Stimulated activated CD8-positive, alpha-beta memory T cell treated with anti-CD3 and anti-CD28 coated beads, Interleukin-12 subunit alpha, Interleukin-12 subunit beta, amount 100 ng/mL, for 24 hours (primary cell): ENCODE data around the gene ATP1B3.
A peak's percentile ranks its signal among the peaks of the same experiment; 100 is the strongest.
"Not testable (repeated sequence)": the region's sequence is repeated elsewhere in the genome, so short reads cannot be mapped to it uniquely, and the experiment has no call there.

ENCODE experiments used
- DNase-seq: peaks from one replicate; pipeline ENCODE4 v3.0.0-alpha.2; 2020; ENCODE audit errors: extremely low read depth

The ATP1B3 gene

DNA sequence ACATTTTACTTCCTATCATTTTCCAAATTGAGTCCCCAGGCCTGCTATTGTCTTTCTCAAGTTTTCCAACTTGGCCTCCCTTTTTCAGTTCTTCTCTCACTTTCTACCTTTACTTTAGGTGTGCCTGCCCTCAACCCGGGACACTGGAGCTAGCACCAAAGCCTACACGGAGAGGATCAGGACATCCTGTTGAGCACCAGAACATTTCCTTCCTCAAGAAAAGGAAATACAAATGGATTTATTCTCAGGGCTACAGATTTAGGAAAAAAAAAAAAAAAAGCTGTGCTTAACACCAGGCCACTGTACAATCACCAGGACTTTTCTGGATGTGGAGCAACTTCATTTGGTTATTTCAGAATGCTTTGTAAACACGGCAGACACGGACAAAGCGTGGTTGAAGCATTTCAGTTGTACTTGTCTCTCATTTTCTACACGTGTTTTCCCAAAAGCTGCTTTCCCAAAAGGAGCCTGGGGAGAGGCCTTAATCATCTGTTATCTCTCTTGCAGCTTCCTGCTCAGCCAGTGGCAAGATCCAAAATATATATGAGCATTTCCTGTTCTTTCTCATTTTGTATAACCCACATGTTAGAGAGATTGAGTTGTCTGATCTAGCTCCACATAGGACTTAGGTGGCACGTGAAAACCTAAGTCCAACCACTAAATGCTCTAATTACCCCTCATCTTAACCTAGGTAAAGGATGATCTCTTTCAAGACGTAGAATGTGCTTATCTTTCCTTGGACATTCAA, 15.5 kb upstream of the ATP1B3 start:
- DNase-seq = no peak

DNA sequence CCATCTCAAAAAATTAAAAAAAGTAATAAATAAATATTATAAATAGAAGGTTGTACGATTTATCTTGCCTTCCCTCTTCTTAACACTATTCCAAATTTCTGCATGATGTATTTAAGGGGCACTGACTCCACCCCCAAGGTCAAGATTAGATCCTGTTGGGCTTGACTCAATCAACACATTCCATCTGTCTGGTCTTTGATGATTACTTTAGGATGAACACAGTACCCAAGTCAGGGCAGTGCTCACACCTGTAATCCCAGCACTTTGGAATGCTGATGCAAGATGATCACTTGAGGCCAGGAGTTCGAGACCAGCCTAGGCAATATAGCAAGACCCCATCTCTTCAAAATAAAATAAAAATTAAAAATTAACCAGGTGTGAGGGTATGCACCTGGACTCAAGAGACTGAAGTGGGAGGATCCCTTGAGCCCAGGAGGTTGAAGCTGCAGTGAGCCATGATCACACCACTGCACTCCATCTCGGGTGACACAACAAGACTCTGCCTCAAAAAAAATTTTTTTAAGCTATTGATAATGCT, 14.1 kb upstream of the ATP1B3 start:
- DNase-seq = no peak

DNA sequence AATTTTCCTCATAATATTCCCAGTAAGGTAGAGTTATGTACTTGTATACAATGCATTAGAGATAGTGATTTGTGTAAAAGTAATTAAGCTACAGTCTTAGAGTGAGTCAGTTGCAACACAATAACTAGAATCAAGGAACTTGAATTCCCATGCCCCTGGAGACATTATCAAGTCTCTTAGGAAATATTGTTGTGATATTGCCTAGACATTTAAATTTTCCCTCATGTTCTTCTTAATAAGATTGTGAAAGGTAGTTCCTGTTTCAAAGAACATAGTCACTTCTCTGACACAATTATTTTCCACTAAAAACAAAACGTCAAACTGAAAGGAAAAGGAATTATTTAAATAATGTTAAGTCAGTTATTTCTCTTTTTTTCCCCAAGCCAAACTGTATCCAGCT, 13.0 kb upstream of the ATP1B3 start:
- DNase-seq = no peak

DNA sequence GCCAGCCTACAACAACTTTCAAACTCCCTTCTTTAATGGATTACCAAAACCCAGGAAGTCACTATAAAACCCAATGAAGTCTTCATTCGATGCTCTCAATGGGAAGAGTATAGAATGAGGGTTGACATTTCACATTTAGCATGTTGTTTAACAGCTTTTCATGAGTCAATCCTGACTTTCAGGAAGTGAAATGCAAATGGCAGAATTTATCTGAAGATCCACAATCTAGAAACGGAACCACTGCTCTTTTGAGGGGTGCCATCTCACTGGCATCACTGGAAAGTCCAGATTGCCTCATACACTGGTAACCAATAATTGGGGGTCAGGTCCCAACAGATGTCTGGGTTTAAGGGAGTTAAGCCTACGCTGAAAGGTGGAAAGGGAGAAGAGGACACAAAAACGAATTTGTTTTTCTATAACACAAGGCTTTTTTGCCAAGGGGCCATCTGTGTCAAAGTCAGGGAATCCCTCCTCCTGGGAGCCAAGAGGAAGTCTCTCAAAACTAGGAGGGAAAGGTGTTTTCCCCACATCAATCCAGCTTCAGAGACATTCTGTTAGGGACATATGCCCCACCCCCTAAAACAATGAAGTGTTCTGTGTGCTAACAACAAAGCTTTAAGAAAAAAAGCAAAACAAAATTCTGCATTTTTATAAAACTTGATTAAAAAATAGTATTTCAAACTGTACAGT, 12.0 kb upstream of the ATP1B3 start:
- no peak for DNase-seq

DNA sequence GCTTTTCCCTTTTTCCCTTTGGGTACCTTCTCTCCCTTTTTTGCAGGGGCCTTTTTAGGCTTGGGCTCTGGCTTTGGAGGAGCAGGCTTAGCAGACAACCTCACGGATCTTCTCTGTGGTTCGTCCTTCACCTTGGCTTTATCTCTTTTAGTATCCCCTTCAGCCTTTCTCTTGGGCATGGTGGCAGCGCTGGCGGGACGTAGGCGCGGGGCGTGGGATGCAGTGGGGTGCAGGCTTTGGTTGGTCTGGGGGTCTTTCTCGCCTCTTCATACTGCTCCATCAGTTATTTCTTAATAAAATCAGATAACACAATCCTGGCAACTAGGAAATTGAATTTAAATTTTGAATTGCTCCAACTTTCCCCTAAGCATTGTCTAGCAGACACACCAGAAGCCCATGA, 11.3 kb upstream of the ATP1B3 start:
- DNase-seq = no peak

DNA sequence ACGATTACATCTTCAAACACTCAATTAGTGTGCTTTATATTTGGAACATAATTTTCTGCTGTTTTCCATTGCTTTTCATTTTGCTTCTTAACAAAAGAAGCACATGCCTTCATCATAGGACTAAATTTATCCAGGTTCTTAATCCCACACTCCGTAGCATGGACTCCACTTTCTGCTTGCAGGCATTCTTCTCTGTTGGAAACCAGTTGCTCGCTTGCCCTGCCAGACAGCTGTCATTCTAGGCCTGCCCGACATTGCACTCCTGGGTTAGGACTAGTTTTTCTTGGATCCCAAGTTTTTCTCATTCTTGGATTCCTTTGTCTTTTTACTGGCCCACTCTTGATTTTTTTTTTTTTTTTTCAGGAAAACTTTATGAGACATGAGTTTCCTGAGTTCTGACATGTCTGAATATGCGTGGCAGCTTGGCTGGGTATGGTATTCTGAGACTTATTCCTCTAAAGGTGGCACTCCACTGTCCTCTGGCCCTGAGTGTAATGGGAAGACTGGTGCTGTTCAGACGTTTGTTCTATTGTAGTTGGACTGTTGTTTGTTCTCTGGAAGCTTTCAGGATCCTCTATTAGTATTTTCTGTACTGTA, 6.3 kb upstream of the ATP1B3 start:
- DNase-seq = no peak

DNA sequence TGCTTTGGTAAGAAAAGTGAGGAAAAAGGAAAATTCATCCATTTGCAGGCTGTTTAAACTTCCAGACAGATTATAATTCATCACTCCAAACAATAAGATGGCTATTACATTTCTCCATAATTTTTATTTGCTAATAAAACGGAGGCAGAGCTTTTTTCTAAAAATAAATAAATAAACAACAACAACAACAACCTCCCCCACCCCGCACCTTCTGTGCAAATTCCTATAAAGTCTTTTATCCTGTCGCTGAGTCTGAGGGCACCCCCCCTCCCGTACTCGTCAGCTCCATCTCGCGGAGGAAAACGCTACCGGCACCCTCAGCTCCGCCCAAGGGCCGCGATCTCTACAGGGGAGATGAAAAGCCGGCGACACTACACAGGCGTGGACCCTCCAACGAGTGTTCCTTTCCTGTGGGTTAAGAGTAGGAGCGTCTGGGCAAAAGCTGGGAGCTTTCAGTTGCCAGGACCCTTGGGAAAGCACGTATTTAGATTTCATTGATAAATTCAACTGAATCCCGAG, 1.0 kb upstream of the ATP1B3 start:
- DNase-seq = peak; percentile 55

DNA sequence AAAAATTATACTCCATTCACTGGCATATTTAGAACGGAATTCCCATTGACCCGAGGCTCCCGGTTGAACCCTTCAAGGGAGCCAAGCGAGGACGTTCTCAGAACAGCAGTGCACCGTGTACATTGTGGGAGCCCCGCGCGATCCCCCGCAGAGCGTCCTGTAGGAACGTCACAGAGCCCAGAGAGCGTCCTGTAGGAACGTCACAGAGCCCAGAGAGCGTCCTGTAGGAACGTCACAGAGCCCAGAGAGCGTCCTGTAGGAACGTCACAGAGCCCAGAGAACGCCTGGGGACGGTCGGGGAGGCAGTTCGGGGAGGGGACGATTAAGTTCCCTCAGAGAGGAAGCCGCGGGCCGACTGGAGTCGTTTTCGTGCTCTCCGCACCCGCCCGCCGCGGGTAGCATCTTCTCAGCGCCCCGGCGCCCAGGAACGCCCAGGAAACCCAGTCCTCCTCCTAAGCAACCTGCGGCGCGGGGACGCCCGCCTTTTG, 506 bp upstream of the ATP1B3 start:
- peak; percentile 39 for DNase-seq

DNA sequence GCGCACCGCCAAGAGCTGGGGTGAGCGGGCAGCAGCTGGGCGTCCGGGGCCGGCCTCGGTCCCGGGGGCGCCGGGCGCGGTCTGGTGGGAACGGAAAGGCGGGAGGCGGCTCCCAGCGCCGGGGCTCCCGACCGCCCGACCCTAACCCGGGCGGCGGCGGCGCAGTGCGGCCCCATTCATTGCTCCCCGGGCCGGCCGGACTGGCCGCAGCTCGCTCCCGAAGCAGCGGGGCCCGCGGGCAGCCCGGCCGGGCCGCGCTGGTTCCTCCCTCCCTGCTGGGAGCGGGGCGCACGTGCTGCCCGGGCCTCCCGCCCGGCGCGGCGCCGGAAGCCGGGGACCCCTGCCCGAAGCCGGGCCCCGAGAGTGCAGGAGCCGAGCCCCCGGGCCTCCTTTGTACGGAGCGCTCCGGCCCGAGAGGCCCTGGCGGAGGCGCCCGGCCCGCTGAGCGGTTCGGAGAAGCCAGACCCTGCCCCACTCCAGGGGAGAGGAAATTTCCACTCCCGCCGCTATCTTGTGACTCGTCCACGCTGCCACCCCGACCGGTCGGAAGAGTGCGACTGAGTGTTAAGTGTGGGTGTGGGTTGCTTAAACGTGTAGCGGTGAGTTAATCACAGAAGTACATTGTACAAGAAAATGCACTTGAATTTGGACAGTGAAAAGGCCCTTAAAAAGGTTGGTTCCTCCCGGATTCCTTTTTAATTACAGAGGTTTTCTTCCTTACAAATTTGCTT, 613 bp downstream of the ATP1B3 start:
- DNase-seq = no peak

DNA sequence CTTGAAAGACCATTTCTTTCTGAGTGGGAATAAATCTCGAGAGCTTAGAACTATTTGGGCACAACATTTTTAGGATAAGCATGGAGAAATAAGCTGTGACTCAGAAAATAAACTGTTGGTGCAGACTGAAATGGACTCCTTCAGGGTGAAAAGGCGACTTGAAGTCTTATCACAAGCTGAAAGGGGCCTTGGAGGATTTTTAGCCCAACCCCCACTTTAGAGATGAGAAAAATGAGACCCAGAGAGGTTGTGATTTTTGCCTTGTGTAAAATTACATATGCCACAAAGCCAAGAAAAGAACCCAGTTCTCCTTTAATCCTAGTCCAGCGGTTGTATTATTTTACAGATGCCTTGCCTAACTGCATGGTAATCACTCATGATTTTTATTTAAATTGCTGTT, 1.5 kb downstream of the ATP1B3 start:
- DNase-seq = no peak

DNA sequence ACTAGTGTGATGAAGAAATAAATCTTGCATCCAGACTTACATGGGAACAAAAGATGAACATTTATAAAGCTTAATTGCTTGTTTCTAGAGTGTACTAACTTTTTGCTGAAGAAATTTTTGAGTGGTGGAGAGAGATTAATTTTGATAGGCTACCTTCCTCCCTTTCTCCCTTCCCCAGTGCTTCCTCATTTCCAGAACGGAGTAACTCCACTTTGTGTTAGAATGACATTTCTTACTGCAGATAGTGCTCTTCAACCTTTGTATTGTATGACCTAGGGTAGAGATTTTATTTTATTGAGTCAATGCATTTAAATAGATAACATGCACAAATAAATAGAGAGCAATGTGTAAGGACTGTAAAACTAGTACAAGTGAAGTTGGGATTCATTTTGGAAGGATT, 1.9 kb downstream of the ATP1B3 start:
- DNase-seq = no peak

DNA sequence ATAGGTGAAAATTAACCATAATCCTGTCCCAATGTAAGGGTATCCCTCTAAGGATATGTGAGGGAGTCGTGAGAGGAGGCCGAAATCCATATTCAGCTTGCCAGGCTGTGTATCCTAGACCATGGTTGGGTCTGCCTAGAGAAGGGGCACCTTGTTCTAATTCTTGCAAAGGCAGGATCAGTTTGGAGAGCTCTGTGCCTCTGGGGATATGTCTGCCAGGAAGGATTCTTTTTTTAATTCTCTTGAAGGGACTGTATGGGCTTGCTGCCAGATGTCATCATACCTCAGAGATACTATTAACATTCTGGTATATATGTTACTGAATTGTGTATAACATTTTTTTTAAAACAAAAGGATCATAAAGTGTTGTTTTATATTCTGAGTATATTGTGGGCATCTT, 2.4 kb downstream of the ATP1B3 start:
- DNase-seq = no peak

DNA sequence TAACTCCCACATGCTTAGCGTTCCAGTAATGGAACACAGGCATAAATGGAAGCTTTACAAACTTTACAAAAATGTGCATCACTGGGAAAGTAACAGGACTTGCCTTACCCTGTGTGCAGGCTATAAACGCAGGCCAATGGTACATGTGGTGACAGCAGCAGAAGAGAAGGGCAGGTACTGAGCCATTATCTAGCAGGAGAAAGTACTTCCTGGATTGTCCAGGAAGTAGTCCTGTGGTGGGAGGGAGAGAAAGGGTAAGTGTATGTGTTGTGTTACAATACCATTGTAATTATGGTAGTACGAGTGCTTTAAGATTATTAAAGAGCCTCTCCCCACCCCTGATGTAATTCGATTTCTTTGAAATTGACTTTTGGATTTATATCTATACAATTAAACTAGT, 5.3 kb downstream of the ATP1B3 start:
- DNase-seq = no peak

DNA sequence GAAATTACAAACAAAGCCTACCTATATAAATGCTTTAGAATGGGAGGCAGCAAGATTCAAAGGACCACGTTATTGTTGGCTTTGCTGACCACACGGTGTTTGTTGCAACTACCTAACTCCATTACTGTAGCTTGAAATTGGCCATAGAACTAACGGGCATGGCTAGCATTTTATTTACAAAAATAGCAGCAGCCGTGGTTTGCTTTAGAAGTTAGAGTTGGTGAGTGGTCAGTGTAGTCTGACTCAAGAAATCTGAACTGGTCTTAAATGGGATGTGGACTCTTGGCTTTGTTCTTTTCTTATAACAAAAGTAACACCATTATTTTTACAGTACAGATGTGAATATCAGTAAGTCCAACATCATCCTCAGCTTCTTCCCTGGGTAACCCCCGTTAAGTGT, 10.6 kb downstream of the ATP1B3 start:
- DNase-seq = no peak

DNA sequence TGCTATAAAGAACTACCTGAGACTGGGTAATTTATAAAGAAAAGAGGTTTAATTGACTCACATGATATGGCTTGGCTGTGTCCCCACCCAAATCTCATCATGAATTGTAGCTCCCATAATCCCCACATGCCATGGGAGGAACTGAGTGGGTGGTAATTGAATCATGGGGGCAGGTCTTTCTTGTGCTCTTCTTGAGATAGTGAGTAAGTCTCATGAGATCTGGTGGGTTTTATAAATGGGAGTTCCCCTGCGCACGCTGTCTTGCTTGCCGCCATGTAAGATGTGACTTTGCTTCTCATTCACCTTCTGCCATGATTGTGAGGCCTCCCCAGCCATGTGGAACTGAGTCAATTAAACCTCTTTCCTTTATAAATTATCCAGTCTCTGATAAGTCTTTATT, 12.1 kb downstream of the ATP1B3 start:
- DNase-seq = not testable (repeated sequence)

DNA sequence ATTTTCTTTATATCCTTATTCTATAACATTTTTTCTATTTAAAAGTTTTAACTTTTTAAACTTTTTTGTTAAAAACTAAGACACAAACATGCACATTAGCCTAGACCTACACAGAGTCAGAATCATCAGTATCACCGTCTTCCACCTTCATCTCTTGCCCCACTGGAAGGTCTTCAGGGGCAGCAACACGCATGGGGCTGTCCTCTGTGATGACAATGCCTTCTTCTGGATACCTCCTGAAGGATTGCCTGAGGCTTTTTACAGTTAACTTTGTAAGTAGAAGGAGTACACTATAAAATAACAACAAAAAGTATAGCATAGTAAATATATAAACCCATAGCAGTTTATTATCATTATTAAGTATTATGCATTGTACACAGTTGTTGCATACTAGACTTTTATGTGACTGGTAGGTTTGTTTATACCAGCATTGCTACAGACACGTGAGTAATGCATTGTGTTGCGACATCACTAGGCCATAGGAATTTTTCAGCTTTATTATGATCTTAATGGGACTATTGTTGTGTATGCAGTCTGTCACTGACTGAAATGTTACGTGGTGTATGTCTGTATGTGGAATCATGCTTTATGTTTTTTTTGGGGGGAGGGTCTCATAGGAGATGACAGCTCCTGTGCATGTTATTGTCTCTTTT, 18.2 kb downstream of the ATP1B3 start:
- no peak for DNase-seq

DNA sequence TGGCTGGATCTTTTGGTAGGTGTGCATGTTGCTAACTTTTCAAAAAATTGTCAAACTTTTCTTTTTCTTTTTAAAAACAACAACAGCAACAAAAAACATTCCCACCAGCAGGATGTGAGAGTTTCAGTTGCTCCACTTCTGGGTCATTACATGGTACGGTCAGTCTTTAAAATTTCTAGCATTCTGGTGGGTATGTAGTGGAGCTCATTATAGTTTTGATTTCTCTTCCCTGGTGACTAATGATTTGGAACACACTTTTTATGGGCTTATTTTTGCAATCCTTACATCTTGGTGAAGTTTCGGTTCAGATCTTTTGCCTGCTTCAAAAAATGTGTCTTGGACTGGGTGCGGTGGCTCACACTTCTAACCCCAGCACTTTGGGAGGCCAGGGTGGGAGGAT, 19.3 kb downstream of the ATP1B3 start:
- DNase-seq = no peak

DNA sequence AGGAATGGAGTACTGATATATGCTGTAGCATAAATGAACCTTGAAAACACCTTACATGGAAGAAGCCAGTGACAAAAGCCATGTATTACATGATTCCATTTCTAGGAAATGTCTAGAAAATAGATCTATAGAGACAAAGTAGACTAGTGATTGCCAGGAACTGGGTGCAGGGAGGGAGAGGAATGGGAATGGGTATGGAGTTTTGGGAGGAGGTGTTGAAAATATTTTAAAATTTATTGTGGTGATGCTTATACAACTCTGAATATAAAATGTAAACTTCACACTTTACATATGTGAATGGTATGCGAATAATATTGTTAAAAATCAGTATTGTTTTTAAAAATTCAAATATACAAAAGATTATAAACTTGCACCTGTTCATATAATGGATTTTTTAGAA, 22.5 kb downstream of the ATP1B3 start:
- DNase-seq = no peak

DNA sequence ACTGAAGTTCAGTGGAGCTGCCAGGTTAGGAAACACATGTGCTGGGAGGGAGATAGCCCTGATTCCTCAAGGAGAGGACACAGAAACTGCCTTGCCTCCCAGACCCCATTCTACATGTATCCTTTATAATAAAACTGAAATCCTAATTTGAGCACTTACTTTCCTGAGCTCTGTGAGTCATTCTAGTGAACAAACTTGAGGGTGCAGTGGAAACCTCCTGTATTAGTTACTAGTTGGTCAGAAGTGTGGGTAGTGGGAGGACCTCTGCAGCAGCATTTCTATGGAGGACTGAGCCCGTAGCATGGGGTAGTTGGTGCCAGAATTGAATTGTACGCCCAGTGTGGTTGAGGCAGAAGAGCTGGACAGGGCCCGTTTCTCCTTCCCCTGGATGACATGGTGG, 23.9 kb downstream of the ATP1B3 start:
- no peak for DNase-seq

DNA sequence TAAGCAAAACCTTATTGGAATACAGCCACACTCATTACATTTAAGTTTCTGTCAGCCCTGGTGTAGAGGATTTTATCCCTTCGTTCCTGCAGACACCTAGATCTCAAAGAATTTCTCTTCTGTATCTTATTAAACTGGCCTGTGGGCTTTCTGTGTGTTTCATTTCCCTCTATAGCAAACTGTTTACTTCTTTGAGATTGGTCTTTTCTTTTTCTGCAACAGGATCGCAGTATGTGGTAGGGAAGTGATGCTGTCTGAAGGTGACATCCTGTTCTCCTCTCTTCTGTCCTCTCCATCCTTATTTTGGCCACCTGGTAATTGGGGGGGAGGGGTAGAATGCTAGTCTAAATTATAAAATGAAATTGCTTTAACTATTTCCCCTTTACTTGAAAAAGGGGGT, 25.5 kb downstream of the ATP1B3 start:
- DNase-seq = no peak

DNA sequence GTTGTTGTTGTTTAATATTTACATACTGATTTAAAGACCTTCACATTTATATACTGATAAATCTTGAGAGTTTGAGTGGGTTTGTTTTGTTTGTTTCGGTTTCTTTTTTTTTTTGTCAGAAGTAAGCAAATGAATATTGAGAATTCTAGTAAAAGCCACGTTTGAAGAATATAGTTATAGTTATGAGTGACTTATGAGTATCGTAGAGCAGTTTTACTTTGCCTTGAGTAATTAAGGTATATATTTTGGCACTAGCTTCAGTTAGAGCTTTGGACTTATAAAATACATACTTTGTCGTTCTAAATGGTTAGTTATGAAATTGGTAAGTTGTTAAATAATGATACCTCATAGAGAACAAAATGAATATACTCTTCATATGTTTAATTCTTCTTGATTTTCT, 27.8 kb downstream of the ATP1B3 start:
- DNase-seq = no peak
